HG03575 (cell line): ENCODE data around the gene UGT1A5.

Experiments
- ATAC-seq: cut with Tn5 transposase; IDR thresholded peaks from one replicate; pipeline ENCODE4 v1.9.1; 2021; ENCODE audit not compliant: unreplicated experiment, insufficient number of reproducible peaks, low FRiP score; ENCODE audit errors: extremely low read depth

UGT1A5 gene

GRCh38 chr2:233799087-233799665 lies 86.5 kb downstream of the UGT1A5 start:
- ATAC-seq: no peak

- no peak for ATAC-seq
Observed at GRCh38 chr2:233799716-233800115, 87.0 kb downstream of the UGT1A5 start.

- ATAC-seq: no peak
Observed at GRCh38 chr2:233800208-233800607, 87.5 kb downstream of the UGT1A5 start.

- no peak for ATAC-seq
Observed at GRCh38 chr2:233801357-233802131, 88.8 kb downstream of the UGT1A5 start.

- ATAC-seq: no peak
Observed at GRCh38 chr2:233802132-233802815, 89.6 kb downstream of the UGT1A5 start.

- ATAC-seq: no peak
Observed at GRCh38 chr2:233803292-233803911, 90.7 kb downstream of the UGT1A5 start.

GRCh38 chr2:233803994-233804393 lies 91.3 kb downstream of the UGT1A5 start:
- no peak for ATAC-seq

GRCh38 chr2:233807215-233807865 lies 94.6 kb downstream of the UGT1A5 start:
- ATAC-seq: no peak

- no peak for ATAC-seq
Observed at GRCh38 chr2:233807966-233808935, 95.5 kb downstream of the UGT1A5 start.

GRCh38 chr2:233810385-233810784 lies 97.7 kb downstream of the UGT1A5 start:
- no peak for ATAC-seq

- ATAC-seq: no peak
Observed at GRCh38 chr2:233811087-233811486, 98.4 kb downstream of the UGT1A5 start.

- ATAC-seq: no peak
Observed at GRCh38 chr2:233811732-233812131, 99.0 kb downstream of the UGT1A5 start.

GRCh38 chr2:233813236-233814055 lies 100.7 kb downstream of the UGT1A5 start:
- ATAC-seq: no peak

- ATAC-seq: no peak
Observed at GRCh38 chr2:233814056-233814835, 101.5 kb downstream of the UGT1A5 start.

GRCh38 chr2:233815861-233816260 lies 103.2 kb downstream of the UGT1A5 start:
- ATAC-seq: no peak

- ATAC-seq: no peak
Observed at GRCh38 chr2:233816334-233816733, 103.6 kb downstream of the UGT1A5 start.

GRCh38 chr2:233816771-233817170 lies 104.1 kb downstream of the UGT1A5 start:
- ATAC-seq: no peak
